CD4-positive, alpha-beta T cell treated with Interferon gamma for 1 hour (primary cell): ENCODE data around the gene HPSE2.
"Not testable (repeated sequence)": the region's sequence is repeated elsewhere in the genome, so short reads cannot be mapped to it uniquely, and the experiment has no call there.

ENCODE experiments used
- DNase-seq: peaks from one replicate; pipeline ENCODE4 v3.0.0-alpha.2; 2020

HPSE2 gene

GRCh38 chr10:98538472-98538871 is 697.2 kb downstream of the HPSE2 start:
- no peak for DNase-seq

GRCh38 chr10:98536551-98536950 is 699.1 kb downstream of the HPSE2 start:
- DNase-seq, result no peak

- no peak for DNase-seq
These were observed 701.8 kb downstream of the HPSE2 start for GRCh38 chr10:98533746-98534445.

DNA sequence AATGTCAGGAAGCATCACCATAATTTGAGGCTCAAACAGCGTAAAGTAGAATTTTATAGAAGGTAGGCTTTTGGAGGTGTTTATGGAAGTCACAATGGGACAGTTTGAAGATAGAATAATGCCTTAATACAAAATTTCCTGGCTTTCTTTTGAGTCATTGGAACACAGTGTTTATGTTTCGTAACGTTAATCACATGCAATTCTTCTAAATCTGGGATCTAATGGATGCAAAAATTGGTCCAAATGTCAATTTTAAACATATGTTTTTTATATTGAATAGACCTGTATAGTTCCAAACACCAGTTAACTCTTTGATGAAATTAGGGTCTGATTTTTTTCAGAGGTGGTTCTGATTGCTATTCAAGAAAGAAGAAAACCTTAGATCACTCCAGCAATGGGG is 702.4 kb downstream of the HPSE2 start:
- no peak for DNase-seq

DNA sequence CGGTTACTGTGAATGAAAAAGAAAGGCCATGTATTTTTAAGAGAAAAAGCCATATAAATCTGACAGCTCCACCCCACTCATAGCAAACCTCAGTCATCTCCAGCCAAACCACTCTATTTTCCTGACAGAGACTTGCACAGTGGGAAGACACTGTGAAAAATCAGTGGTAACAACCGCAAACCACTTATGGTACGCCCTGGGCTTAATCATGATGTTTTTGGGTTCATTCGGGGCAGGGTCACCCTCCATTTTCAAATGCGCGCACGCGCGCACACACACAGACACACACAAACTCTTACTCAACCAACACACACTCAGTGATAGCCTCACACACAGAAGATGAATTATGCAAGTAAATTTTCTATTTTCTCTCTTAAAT is 706.9 kb downstream of the HPSE2 start:
- no peak for DNase-seq

- DNase-seq, result no peak
These were observed 707.4 kb downstream of the HPSE2 start for GRCh38 chr10:98528166-98528804.

GRCh38 chr10:98525969-98526368 is 709.7 kb downstream of the HPSE2 start:
- no peak for DNase-seq

- no peak for DNase-seq
These were observed 711.5 kb downstream of the HPSE2 start for GRCh38 chr10:98524124-98524523.

GRCh38 chr10:98519841-98520240 is 715.8 kb downstream of the HPSE2 start:
- no peak for DNase-seq

DNA sequence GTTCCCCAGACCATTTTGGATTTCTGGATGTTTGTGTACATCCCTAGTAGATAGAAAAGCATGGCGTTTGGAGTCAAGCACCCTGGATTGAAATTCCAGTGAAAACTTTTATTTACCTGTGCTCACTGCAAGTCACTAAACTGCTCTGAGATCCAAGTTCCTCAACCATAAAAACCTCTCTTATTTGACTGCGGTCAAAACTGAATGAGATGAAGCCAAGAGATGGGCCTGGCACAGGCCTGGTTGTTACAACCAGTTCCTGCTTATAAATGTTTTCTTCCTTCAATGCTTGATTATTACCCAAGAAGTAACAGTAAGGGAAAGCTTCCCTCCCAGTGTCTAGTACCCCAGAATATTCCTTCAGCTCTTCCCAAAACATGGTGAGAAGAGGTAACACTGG is 718.0 kb downstream of the HPSE2 start:
- DNase-seq, result no peak

GRCh38 chr10:98516352-98516751 is 719.3 kb downstream of the HPSE2 start:
- no peak for DNase-seq

DNA sequence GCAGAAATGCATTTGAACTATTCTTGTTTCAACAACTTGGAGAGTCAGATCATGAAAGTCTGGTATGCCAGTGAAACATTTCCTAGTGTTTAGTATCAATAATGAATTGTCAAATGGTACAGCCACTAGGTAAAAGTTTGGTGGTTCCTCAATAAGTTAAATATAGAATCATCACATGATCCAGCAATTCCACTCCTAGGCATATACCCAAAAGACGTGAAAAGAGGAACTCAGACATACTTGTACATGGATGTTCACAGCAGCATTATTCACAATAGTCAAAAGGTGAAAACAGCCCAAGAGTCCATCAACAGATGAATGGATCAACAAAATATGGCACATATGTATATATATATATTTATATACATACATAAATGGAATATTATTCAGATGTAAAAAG is 721.9 kb downstream of the HPSE2 start:
- DNase-seq, result no peak

- no peak for DNase-seq
These were observed 723.8 kb downstream of the HPSE2 start for GRCh38 chr10:98511876-98512275.

- no peak for DNase-seq
These were observed 725.1 kb downstream of the HPSE2 start for GRCh38 chr10:98510412-98510995.

- no peak for DNase-seq
These were observed 725.9 kb downstream of the HPSE2 start for GRCh38 chr10:98509745-98510144.

DNA sequence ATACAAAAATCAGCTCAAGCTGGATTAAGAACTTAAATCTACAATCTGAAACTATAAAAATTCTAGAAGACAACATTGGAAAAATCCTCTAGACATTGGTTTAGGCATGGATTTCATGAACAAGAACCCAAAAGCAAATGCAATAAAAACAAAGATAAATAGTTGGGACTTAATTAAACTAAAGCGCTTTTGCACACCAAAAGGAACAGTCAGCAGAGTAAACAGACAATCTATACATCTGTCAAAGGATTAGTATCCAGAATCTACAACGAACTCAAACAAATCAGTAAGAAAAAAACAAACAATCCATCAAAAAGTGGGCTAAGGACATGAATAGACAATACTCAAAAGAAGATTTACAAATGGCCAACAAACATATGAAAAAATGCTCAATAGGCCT is 733.1 kb downstream of the HPSE2 start:
- not testable (repeated sequence) for DNase-seq

- no peak for DNase-seq
These were observed 742.9 kb downstream of the HPSE2 start for GRCh38 chr10:98492763-98493162.

- DNase-seq, result no peak
These were observed 745.8 kb downstream of the HPSE2 start for GRCh38 chr10:98489561-98490481.

GRCh38 chr10:98488669-98489430 is 746.8 kb downstream of the HPSE2 start:
- no peak for DNase-seq

DNA sequence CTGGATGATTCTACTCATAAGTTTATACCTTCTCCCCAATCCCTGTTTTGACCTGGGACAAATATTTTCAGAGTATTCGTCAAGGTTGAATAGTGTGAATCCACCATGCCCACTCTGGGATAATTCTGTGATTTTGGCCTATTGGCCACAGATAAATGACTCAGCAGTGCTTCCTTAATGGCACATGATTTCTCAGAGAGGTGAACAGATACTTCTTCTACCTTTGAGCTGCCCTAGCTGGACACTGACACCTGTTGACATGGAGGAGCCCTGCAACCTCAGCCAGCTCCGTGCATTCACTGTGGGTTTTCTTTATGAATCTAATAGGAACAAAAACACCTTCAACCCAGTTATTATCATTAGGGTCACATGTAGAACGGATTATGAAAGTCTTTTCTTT is 748.0 kb downstream of the HPSE2 start:
- no peak for DNase-seq

DNA sequence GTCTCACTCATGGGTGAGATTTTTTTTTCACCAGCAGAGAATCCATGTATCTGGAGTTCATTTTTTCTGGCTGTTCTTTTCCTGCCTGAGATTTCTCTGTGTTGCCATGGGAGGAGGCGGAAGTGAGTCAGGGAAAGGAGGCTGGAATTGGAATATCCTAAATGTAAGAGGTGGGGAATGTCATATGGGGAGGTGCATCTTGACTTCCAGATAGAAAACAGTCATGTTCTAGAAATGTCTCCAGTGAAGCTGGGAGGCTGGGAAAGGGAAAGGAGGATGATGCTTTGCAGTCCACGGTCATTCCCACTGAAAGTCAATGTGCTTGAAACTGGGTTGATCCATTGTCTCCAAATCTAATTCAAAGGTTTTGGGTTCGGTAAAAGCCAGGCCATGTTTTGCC is 749.2 kb downstream of the HPSE2 start:
- no peak for DNase-seq

- DNase-seq, result no peak
These were observed 749.7 kb downstream of the HPSE2 start for GRCh38 chr10:98485959-98486358.

DNA sequence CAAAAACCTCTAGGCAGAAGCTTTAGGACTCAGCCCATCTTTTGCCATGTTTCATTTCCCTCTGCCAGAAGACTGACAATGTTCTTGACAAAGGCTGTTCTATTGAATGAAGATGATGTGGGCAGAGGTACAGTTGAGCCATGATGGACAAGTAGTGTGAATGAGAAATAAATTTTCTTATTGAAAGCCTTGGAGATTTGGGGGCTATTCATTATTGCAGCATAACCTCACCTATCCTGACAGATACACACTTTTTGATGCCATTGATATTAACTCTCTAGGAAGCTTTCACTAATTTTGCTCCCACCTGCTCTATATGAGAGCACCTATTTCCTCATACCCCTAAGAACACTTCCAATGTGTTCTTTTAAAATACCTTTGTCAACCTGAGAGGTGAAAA is 752.0 kb downstream of the HPSE2 start:
- DNase-seq, result no peak
